MM.1S (cell line): ENCODE results near the gene SPIRE2.

ENCODE experiments used
- EZH2 ChIP-seq: fragments of 300-600 bp; sonication (generic); optimal IDR thresholded peaks from 2 replicates; pipeline ENCODE3; 2017; ENCODE audit warnings: low read depth, mild to moderate bottlenecking, antibody characterized with exemption, low read length, mixed read lengths
- EZH2phosphoT487 ChIP-seq: fragments of 300-600 bp; sonication (generic); IDR thresholded peaks from 2 replicates; pipeline ENCODE4 v1.6.1; 2018; ENCODE audit warnings: antibody characterized with exemption, low read length
- TF ChIP-seq, protein P1 (sequence below): fragments of 300-600 bp; sonication (generic); IDR thresholded peaks from 2 replicates; pipeline ENCODE4 v1.5.1; 2016; ENCODE audit warnings: antibody characterized with exemption, low read length, mixed read lengths

DNA sequence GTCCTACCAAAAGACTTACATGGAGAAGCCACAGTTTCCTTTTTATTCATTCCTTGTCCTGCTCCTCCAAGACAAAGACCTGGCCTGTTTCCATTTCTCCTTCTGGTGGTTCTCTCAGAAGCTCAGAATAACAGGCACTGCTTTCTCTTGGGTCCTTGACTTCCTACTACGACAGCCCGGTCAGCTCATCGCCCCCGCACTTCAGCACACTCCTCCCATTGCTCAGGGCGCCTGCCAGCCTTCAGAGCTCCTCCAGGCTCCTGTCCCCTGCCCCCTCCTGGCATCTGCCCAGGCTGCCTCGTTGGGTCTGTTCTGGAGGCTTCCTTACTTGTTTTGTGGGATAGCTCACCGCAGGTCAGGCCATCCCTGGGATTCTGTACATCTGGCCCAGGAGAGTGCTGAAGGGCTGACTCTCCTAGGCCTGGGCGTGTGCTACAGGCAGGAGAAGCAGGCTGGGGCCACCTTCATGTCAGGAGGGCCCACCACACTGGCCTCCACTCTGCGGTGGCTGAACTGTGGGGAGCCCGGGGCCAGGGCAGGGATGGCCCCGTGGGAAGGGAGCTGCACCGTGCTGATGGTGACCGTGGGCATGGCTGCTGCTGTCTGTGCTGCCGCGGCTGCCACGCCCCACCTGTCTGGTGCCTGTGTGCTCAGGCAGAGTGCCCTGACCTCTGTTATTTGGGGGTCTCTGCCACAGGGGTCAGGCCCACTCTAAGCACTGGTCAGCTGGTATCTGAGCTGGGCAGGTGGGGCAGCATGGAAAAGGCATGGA, 62.8 kb downstream of the SPIRE2 start:
- TF ChIP-seq, protein P1, sequence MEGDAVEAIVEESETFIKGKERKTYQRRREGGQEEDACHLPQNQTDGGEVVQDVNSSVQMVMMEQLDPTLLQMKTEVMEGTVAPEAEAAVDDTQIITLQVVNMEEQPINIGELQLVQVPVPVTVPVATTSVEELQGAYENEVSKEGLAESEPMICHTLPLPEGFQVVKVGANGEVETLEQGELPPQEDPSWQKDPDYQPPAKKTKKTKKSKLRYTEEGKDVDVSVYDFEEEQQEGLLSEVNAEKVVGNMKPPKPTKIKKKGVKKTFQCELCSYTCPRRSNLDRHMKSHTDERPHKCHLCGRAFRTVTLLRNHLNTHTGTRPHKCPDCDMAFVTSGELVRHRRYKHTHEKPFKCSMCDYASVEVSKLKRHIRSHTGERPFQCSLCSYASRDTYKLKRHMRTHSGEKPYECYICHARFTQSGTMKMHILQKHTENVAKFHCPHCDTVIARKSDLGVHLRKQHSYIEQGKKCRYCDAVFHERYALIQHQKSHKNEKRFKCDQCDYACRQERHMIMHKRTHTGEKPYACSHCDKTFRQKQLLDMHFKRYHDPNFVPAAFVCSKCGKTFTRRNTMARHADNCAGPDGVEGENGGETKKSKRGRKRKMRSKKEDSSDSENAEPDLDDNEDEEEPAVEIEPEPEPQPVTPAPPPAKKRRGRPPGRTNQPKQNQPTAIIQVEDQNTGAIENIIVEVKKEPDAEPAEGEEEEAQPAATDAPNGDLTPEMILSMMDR: no peak
- TF ChIP-seq EZH2phosphoT487 (no peak), EZH2 (no peak)
